ENCODE data around the gene KIAA1755. TPM values are rescaled to one million over a fixed set of nuclear protein-coding genes. Genes with fewer than 3 reads are reported as not detected.

Gene KIAA1755
- total RNA-seq, 1 experiment from 2014 or later: 0.17 TPM

GRCh38 chr20:38180781-38181180 is 79.8 kb downstream of the KIAA1755 start:
- Histone ChIP-seq H4K5ac (ENCODE audit: insufficient read length, low read depth, low read length) (no peak overlapping the region), H2AFZ (ENCODE audit: low read length) (no peak overlapping the region), H3T11ph (ENCODE audit: low read length) (no peak overlapping the region), H3K14ac (ENCODE audit: insufficient read depth, low read length) (no peak overlapping the region), H3K79me1 (ENCODE audit: insufficient read depth, low read depth, low read length, poor library complexity, severe bottlenecking) (no peaks in the 10 kb centered on the region), H3K4me2 (ENCODE audit: insufficient read depth, insufficient read length, low read length) (no peak overlapping the region), H2AK5ac (ENCODE audit: insufficient read length, low read length) (no peak overlapping the region), H2BK12ac (ENCODE audit: insufficient read length, low read depth, low read length) (no peak overlapping the region), H4K91ac (ENCODE audit: insufficient read length, low read depth, low read length) (no peak overlapping the region), H3K23me2 (ENCODE audit: insufficient read length, low read depth, low read length, poor library complexity, severe bottlenecking) (no peaks in the 10 kb centered on the region), H3K9ac (ENCODE audit: extremely low read depth, insufficient read length, low read length) (no peak overlapping the region), H3K23ac (ENCODE audit: insufficient read length, low read depth, low read length) (no peak overlapping the region), H4K20me1 (ENCODE audit: control insufficient read depth, insufficient read depth, insufficient read length) (no peaks in the 10 kb centered on the region), H3K18ac (ENCODE audit: insufficient read length, low read depth, low read length) (no peak overlapping the region), H3K9me3 (ENCODE audit: control insufficient read depth, low read depth, low read length) (no peaks in the 10 kb centered on the region), H3K4me1 (ENCODE audit: insufficient read depth, low read length) (no peaks in the 10 kb centered on the region), H3K79me2 (ENCODE audit: insufficient read depth, low read length) (no peaks in the 10 kb centered on the region), H2BK5ac (ENCODE audit: insufficient read length, low read length) (no peak overlapping the region), H3K27ac (ENCODE audit: insufficient read length, low read depth, low read length) (no peak overlapping the region), H3K27me3 (ENCODE audit: insufficient read depth, low read length) (no peaks in the 10 kb centered on the region), H3K4ac (ENCODE audit: low read depth, low read length) (no peak overlapping the region), H2BK120ac (ENCODE audit: low read depth, low read length, poor library complexity, severe bottlenecking) (no peak overlapping the region), H2BK15ac (ENCODE audit: low read depth, low read length) (no peak overlapping the region), H2BK20ac (ENCODE audit: low read depth, low read length, poor library complexity, severe bottlenecking) (no peak overlapping the region), H4K8ac (replicated peaks; ENCODE audit: insufficient read length, low read depth, low read length) (no peak overlapping the region), H3K56ac (ENCODE audit: insufficient read length, low read depth, low read length) (no peak overlapping the region)
- Mint-ChIP-seq H3K36me3 (ENCODE audit: insufficient read depth in 1 of 3, low read depth in 3 of 3) (no peaks in the 10 kb centered on the region), H3K9me3 (no peaks in the 10 kb centered on the region), H3K4me1 (peaks cover 0 to 3% of the 10 kb centered on the region in 2 experiments; a peak in 1 of 4 replicates), H3K4me3 (no peak overlapping the region), H3K27ac (no peak overlapping the region), H3K27me3 (ENCODE audit: low read depth) (peaks cover 4% of the 10 kb centered on the region)
- TF ChIP-seq CTCF (conservative IDR thresholded peaks at IDR 0.05): no peak
- no CpG with 5 or more reads among the region's 5 CpGs for WGBS (ENCODE audit: extremely low coverage, insufficient read length, low lambda C conversion rate)
- no peak for DNase-seq

All from H9 (cell line).